Right ventricle myocardium superior (tissue), 1 donor: ENCODE results near the gene NLRP1. TPM values are rescaled to one million over a fixed set of nuclear protein-coding genes. Genes with fewer than 3 reads are reported as not detected.

Experiments used
- ATAC-seq: fragments of 200-7000 bp; cut with Tn5 transposase; one replicate; pipeline ENCODE4 v1.9.1; 2020; ENCODE audit warnings: mild to moderate bottlenecking; ENCODE audit not compliant: poor library complexity
- DNase-seq: peaks from one replicate; pipeline ENCODE4 v3.0.0-alpha.2; 2020
- intact Hi-C: fragments of 100-400 bp; cut with DNase I; formaldehyde crosslinking; loops from one replicate; pipeline ENCODE4 v1.11.2; 2022
- long read RNA-seq: library from polyadenylated mRNA; unstranded; transcript quantifications from one replicate; pipeline ENCODE4 v2.0.0, GENCODE V29; 2021
- total RNA-seq: library from RNA; stranded (reverse); fragmentation: NEBNext Ultra II Directional; extraction: Animal tissue kit (Norgen Biotek cat#: 25700); gene quantifications from one replicate; pipeline ENCODE4 v1.2.1, GENCODE V29; 2021
- donor health status: DM: no; HTN: yes; CAD: no; lungs with severe emphysema.

The NLRP1 gene
- total RNA-seq: 7.9 TPM
- long read RNA-seq, partial matches to known transcripts: 2 of 7 reads
- long read RNA-seq, other reads (novel, unspliced or antisense): 4 of 7 reads

- intact Hi-C loops: loop anchor here (5.0 kb wide), 1 partner anchor 853 kb away; the partner anchor contains the start of gene AIPL1
- DNase-seq (peak; percentile 93), ATAC-seq (peak; percentile 92)
Observed at GRCh38 chr17:5584383-5585286, at the start of gene NLRP1. NLRP1 (minus strand) TSS chr17:5584509; CDS start chr17:5583957, 552 bp downstream.

- ATAC-seq: no peak
- DNase-seq: no peak
- intact Hi-C loops: no loop called here
Observed at GRCh38 chr17:5631958-5632590, 47.8 kb upstream of the NLRP1 start.

- DNase-seq: no peak
- intact Hi-C loops: no loop called here
- no peak for ATAC-seq
Observed at GRCh38 chr17:5630434-5630833, 46.1 kb upstream of the NLRP1 start.

GRCh38 chr17:5629128-5629527, 44.8 kb upstream of the NLRP1 start:
- ATAC-seq (no peak), DNase-seq (no peak)
- intact Hi-C loops: no loop called here

DNA sequence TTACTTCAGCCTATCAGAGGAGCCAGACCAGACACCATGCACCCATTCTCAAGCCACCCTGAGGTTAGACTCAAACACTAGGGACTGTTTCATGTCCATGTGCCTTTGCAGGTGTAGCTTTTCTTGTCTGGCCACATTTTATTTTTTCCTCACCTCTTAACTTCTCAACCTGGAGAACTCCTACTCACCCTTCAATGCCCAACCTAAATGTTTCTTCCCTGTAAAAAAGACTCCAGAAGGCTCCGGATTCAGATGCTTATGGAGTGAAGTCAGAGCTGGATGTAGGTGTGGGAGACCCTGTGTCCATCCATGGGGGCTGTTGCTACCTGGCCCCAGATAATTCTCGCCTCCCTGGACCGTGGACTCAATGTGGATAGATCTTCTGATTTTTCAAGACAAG, 44.0 kb upstream of the NLRP1 start:
- DNase-seq (no peak), ATAC-seq (no peak)
- intact Hi-C loops: no loop called here

DNA sequence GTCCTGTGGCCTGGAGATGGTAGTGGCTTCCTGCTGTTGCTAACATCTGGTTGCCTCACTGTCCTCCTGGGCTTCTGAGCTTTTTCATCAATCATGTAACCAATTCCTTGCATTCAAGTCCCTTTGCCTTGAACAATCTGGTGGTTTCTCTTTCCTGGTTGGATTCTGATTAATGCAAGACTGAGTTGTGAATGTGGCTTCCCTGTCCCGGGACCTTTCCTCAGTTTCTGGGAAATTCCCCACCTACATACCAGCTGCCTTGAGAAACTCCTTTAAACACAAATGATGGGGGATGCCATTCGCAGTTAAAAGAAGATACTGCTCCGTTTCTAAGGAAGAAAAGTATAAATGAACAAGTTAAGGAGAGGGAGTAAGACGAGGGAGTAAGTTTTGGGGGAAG, 39.9 kb upstream of the NLRP1 start:
- DNase-seq (no peak), ATAC-seq (no peak)
- intact Hi-C loops: no loop called here

DNA sequence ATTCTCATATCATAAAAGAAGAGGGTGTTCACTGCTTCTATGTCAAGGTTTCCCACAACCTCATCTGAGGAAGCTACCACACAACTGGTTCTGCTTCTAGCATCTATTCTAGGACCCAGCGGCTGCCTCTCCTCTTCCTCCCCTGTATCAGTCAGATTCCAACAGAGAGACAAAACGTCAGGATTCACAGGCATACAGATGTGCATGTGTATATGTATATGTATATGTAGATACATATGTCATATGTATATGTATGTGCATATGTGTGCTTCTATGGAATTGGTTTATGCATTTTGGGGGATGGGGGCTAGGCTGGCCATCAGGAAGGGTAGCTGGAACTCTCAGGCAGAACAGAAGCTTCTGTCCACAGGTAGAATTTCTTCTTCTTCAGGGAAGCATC, 37.4 kb upstream of the NLRP1 start:
- no peak for DNase-seq
- intact Hi-C loops: no loop called here
- ATAC-seq: no peak

DNA sequence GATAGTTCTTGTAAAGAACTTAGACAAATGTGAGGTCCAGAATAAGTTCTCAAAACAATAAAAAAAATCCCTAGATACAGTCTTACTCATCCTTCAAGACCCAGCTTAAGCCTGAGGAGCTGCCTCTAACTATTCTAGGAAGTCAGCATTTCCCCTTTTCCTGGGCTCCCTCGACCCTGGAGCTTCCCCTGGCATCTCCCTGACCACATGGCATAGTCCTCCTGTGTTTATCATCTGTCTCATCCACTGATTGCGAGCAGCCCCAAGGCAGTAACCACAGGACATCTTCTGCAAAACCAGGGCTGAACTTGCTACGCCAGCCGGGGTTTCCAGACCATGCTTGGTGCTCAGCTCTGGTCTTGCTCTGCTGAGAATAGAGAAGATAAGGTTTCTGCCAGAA, 36.7 kb upstream of the NLRP1 start:
- no peak for DNase-seq
- intact Hi-C loops: no loop called here

GRCh38 chr17:5619088-5619740, 34.9 kb upstream of the NLRP1 start:
- intact Hi-C loops: no loop called here
- no peak for DNase-seq
- no peak for ATAC-seq

More for the DNA sequence above, 36.7 kb upstream of the NLRP1 start:
- no peak for ATAC-seq

GRCh38 chr17:5618476-5618875, 34.2 kb upstream of the NLRP1 start:
- intact Hi-C loops: no loop called here
- ATAC-seq (no peak), DNase-seq (no peak)

DNA sequence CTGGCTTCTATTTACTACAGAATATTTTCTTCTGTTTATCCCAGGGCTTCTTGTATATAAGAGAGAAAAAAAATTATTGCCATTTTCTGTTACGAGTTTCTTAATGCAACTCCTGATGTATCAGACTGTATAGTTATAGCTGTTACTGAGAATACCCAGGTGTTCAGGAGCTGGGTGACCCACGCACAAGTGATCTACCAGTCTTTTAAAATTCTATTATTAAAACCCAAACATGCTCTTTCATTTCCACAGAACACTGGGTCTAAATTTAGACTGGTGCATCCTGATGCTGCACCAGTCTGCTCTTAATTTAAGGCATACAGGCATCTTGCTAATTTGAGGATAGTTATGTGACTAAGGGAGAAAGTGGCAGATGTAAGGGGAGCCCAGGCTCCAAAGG, 31.2 kb upstream of the NLRP1 start:
- no peak for ATAC-seq
- intact Hi-C loops: no loop called here
- DNase-seq: no peak

GRCh38 chr17:5610956-5611355, 26.6 kb upstream of the NLRP1 start:
- DNase-seq (no peak), ATAC-seq (peak; percentile 56)
- intact Hi-C loops: no loop called here

- ATAC-seq (no peak), DNase-seq (no peak)
- intact Hi-C loops: no loop called here
Observed at GRCh38 chr17:5608399-5609112, 24.2 kb upstream of the NLRP1 start.

DNA sequence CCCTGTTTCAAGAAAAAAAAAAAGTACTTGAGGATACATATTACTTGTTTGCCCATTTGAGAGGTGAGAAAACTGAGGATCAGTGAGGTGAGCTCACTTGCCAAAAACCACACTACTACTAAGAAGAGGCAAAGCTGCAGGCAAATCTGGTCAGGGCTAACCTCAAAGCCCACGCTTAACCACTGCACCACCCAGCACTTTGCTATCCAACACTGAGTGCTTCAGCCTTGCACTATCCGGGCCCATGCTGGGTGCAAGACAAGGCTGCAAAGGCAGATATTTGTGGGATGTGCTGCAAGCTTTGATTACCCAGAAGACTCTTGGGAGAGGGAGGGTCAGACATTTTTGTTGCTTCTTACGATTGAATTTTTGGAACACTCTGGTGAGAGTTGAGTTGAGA, 23.6 kb upstream of the NLRP1 start:
- intact Hi-C loops: no loop called here
- no peak for DNase-seq
- ATAC-seq: no peak

- DNase-seq (no peak), ATAC-seq (no peak)
- intact Hi-C loops: no loop called here
Observed at GRCh38 chr17:5605452-5605851, 21.1 kb upstream of the NLRP1 start.

DNA sequence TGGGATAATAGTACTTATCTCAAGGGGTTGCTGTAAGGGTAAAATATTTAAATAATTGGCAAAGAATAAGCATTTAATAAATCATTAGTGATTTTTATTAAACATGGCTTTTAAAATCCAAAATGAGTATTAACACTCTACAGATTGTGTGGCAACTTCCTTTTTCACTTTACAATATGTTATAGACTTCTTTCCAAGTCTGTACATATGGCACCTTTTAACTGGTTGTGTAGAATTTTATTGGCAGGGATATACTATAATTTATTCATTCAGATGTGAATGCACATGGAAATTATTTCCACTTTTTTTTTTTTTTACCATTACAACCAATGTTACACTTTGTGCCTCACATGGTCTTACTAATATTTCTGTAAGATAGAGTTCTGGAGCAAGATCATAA, 15.7 kb upstream of the NLRP1 start:
- intact Hi-C loops: no loop called here
- no peak for DNase-seq
- ATAC-seq: no peak

DNA sequence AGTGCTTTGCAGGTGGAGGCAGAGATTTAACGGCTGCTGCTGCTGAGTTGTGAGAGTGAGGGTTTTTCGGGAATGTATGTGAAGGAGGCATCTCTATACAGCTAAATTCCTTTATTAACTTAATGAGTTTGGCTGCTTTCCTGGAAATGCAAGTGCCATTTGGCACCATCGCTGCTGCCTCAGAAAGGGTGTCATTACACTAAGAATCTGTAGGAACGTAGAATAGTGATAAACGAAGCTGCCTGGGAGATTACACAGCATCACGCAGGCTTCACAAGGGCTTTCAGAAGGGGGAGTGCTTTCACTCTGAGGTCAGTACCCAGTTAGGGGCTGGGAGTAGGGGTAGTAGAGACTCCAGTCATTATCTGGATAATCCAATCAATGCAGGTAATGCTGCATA, 14.1 kb upstream of the NLRP1 start:
- ATAC-seq (no peak), DNase-seq (no peak)
- intact Hi-C loops: no loop called here

GRCh38 chr17:5596421-5596820, 12.1 kb upstream of the NLRP1 start:
- intact Hi-C loops: no loop called here
- no peak for DNase-seq
- ATAC-seq: no peak

GRCh38 chr17:5595831-5596230, 11.5 kb upstream of the NLRP1 start:
- ATAC-seq (no peak), DNase-seq (no peak)
- intact Hi-C loops: no loop called here
